ENCODE measurements around the gene KLHL10.
"Not testable (repeated sequence)": the region's sequence is repeated elsewhere in the genome, so short reads cannot be mapped to it uniquely, and the experiment has no call there.

KLHL10 gene

DNA sequence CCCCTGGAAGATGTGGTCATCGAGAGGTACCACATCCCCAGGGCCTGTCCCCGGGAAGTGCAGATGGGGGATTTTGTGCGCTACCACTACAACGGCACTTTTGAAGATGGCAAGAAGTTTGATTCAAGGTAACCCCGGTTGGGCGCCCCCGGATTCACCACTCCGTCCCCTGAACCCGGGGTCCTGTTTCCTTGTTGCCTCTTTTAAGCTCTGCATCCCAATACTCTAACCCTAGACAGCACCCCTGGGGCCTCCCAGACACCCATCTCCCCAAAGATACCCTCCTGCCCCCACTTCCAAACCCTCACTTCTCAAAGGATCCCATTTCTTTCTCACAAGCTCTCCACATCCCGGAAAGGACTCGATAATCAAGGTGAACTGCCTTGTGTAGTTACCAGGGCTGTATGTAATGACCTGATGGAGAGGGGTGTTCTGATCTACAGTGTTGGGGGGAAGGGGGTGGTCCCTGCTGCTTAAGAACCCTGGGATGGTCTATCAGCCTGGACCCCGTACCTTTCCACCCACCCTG is 24.4 kb upstream of the KLHL10 start:
- in situ Hi-C loops (cut with HindIII; ENCODE audit: low sequenced_read_pairs), result no loop called here

- in situ Hi-C loops (cut with HindIII; ENCODE audit: low sequenced_read_pairs), result no loop called here
These were observed 23.9 kb upstream of the KLHL10 start for GRCh38 chr17:41813699-41814124.

GRCh38 chr17:41814195-41814594 is 23.4 kb upstream of the KLHL10 start:
- in situ Hi-C loops (cut with HindIII; ENCODE audit: low sequenced_read_pairs), result no loop called here

DNA sequence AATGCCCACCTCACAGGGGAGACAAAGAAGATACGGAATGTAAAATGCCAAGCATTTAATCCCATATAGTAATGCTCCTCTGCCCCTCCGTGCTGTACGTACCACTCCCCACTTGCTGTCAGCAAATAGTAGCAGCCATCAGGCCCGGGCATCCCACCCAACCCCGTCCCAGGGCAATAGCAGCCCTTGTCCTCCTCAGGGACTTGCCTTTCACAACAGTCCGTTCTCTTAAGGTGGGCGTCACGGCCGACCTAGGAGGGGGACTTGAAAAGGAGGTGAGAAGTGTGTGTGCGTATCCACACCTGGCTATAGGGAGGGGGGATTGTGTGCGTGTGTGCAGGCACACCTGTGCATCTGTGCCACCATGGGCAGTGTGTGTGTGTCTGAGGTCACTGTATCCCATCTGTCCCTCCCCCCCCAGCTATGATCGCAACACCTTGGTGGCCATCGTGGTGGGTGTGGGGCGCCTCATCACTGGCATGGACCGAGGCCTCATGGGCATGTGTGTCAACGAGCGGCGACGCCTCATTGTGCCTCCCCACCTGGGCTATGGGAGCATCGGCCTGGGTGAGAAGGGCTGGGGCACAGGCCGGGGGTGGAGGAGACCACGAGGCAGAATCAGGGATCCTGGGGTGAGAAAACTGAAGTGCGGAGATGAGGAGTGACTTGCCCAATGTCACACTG is 20.8 kb upstream of the KLHL10 start:
- in situ Hi-C loops (cut with HindIII; ENCODE audit: low sequenced_read_pairs), result no loop called here

DNA sequence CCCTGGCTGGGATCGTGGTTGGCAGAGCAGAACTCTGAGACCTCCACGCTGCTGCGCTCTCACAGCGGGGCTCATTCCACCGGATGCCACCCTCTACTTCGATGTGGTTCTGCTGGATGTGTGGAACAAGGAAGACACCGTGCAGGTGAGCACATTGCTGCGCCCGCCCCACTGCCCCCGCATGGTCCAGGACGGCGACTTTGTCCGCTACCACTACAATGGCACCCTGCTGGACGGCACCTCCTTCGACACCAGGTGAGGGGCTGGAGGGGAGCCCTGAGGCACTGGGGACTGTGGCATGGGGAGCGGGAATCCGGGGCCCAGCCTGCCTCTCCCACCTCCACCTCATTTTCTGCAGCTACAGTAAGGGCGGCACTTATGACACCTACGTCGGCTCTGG is 19.6 kb upstream of the KLHL10 start:
- in situ Hi-C loops (cut with HindIII; ENCODE audit: low sequenced_read_pairs), result no loop called here

- in situ Hi-C loops (cut with HindIII; ENCODE audit: low sequenced_read_pairs), result no loop called here
These were observed 15.8 kb upstream of the KLHL10 start for GRCh38 chr17:41821776-41822175.

DNA sequence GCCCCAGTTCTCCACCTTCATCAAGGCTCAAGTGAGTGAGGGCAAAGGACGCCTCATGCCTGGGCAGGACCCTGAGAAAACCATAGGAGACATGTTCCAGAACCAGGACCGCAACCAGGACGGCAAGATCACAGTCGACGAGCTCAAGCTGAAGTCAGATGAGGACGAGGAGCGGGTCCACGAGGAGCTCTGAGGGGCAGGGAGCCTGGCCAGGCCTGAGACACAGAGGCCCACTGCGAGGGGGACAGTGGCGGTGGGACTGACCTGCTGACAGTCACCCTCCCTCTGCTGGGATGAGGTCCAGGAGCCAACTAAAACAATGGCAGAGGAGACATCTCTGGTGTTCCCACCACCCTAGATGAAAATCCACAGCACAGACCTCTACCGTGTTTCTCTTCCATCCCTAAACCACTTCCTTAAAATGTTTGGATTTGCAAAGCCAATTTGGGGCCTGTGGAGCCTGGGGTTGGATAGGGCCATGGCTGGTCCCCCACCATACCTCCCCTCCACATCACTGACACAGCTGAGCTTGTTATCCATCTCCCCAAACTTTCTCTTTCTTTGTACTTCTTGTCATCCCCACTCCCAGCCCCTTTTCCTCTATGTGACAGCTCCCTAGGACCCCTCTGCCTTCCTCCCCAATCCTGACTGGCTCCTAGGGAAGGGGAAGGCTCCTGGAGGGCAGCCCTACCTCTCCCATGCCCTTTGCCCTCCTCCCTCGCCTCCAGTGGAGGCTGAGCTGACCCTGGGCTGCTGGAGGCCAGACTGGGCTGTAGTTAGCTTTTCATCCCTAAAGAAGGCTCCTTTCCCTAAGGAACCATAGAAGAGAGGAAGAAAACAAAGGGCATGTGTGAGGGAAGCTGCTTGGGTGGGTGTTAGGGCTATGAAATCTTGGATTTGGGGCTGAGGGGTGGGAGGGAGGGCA is 15.1 kb upstream of the KLHL10 start:
- in situ Hi-C loops (cut with HindIII; ENCODE audit: low sequenced_read_pairs), result no loop called here

DNA sequence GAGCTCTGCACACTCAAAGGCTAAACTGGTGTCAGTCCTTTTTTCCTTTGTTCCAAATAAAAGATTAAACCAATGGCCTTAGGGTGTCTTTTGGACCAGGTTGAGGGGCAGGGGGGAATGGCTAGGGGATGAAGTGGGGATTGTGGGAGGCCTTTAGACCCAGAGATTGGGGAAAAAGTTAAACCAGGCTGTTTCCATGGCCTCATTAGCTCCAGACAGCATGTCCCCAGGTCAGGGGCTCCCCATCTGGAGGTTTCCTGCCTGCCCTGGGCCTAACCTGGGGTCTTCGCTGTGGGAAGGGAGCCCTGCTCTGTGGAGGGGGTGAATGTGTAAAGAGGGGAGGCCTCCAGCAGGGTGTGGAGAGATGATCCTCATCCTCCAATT is 14.5 kb upstream of the KLHL10 start:
- in situ Hi-C loops (cut with HindIII; ENCODE audit: low sequenced_read_pairs), result no loop called here

- in situ Hi-C loops (cut with HindIII; ENCODE audit: low sequenced_read_pairs), result no loop called here
These were observed 14.0 kb upstream of the KLHL10 start for GRCh38 chr17:41823580-41823979.

DNA sequence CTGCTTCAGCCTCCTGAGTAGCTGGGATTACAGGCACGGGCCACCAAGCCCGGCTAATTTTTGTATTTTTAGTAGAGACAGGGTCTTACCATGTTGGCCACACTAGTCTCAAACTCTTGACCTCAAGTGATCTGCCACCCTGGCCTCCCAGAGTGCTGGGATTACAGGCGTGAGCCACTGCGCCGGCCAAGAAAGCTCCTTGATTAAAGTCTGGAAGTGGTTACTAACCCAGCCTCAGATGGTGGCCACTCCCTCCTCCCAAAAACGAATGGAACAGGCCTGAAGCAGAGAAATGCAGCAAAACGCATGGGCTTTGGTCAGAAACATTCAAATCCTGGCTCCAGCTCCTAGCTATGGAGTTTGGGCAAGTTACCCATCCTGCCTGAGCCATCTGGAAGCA is 13.5 kb upstream of the KLHL10 start:
- in situ Hi-C loops (cut with HindIII; ENCODE audit: low sequenced_read_pairs), result no loop called here

GRCh38 chr17:41825175-41825845 is 12.3 kb upstream of the KLHL10 start:
- in situ Hi-C loops (cut with HindIII; ENCODE audit: low sequenced_read_pairs), result no loop called here

DNA sequence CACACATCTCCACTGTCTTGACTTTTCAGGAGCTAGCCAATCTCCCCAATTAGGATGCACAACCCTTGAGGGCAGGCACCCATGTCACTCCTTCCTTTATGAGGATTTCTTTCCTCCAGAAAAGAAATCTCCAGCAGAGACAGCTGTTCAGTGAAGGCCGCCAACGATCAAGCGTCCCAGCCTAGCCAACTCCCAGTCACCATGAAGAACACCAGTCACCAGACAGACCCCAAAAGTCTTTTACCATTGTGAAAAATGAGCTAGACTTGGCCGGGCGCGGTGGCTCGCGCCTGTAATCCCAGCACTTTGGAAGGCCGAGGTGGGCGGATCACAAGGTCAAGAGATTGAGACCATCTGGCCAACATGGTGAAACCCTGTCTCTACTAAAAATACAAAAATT is 7.7 kb upstream of the KLHL10 start:
- in situ Hi-C loops (cut with HindIII; ENCODE audit: low sequenced_read_pairs), result not testable (repeated sequence)

DNA sequence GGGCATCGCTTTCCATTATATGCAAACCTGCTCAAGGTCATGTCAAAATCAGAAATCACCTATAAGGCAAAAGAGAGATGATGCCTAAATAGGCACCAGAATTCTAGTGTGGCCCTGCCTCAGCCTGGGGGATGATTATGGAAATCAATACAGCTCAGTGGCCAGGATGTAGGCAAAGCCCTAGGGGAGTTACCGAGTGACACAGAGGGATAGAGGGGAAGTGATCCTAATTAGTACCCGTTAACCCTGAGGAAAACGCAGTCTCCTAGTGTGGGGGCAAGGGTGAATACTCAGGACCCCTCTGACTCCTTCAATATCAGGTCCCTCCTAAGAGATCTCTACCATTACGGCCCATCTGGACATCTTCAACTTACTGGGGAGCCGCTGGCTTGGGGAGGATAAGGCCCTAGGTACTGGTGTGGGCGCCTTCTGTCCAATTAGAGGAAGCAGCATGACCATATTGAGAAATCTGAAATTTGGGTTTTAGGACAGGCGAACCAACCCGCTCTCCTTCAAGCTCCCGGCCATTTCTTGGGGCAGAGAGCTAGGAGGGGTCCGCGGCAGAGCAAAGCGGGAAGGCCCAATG is 2.3 kb upstream of the KLHL10 start:
- in situ Hi-C loops (cut with HindIII; ENCODE audit: low sequenced_read_pairs), result no loop called here

GRCh38 chr17:41835800-41836549 is 1.6 kb upstream of the KLHL10 start, which contains the start of gene NT5C3B:
NT5C3B (minus strand) TSS chr17:41836232; CDS start chr17:41836193, 39 bp downstream.
- in situ Hi-C loops (cut with HindIII; ENCODE audit: low sequenced_read_pairs), result no loop called here

- in situ Hi-C loops (cut with HindIII; ENCODE audit: low sequenced_read_pairs), result no loop called here
These were observed 952 bp upstream of the KLHL10 start for GRCh38 chr17:41836550-41837196.

- in situ Hi-C loops (cut with HindIII; ENCODE audit: low sequenced_read_pairs), result not testable (repeated sequence)
These were observed 1.8 kb downstream of the KLHL10 start for GRCh38 chr17:41839448-41839847.

- in situ Hi-C loops (cut with HindIII; ENCODE audit: low sequenced_read_pairs), result not testable (repeated sequence)
These were observed 3.2 kb downstream of the KLHL10 start for GRCh38 chr17:41840781-41841180.

GRCh38 chr17:41844971-41845370 is 7.3 kb downstream of the KLHL10 start:
- in situ Hi-C loops (cut with HindIII; ENCODE audit: low sequenced_read_pairs), result no loop called here

DNA sequence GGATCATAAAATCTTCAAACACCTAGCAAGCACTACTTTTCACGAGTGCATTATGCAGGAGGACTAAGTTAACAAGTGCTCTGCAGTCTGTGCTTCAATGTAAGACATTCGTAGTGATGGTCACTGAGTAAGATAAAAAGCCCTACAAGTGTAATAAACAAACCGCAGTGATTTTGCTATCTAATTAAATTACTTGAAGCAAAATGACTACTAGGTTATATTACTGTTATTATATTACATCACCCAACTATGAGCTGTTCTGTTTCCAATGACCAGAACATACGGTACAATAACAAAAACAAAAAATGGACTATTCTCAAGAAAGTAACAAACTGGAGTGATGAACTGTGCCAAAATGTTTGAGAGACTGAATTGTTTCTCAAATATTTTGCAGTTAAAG is 11.2 kb downstream of the KLHL10 start:
- in situ Hi-C loops (cut with HindIII; ENCODE audit: low sequenced_read_pairs), result no loop called here
